ENCODE measurements around the gene ATF7IP.
A peak's percentile ranks its signal among the peaks of the same experiment; 100 is the strongest.

Gene ATF7IP

DNA sequence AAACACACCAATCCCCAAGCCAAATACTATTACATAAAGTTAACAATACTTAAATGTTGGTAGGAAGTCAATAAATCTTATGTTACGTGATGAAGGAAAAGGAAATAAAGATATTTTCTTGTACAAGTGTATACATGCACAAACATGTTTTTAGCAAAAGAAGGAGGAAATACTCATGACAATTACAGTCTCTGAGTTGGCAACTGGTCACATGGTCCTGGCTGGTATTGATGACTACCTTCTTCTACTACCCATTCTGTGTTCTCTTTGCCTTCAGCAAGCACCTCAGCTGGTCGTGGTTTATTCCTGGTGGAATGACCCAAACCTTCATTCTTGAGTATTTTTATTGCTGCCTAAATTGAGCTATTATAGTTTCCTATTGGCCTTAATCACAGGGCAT lies 117.4 kb downstream of the ATF7IP start:
- DNase-seq (ENCODE audit: low read depth) = no peak
- no peak overlapping the region for H3K4me3 ChIP-seq (ENCODE audit: low read depth, low read length)
- TF ChIP-seq, protein P1, sequence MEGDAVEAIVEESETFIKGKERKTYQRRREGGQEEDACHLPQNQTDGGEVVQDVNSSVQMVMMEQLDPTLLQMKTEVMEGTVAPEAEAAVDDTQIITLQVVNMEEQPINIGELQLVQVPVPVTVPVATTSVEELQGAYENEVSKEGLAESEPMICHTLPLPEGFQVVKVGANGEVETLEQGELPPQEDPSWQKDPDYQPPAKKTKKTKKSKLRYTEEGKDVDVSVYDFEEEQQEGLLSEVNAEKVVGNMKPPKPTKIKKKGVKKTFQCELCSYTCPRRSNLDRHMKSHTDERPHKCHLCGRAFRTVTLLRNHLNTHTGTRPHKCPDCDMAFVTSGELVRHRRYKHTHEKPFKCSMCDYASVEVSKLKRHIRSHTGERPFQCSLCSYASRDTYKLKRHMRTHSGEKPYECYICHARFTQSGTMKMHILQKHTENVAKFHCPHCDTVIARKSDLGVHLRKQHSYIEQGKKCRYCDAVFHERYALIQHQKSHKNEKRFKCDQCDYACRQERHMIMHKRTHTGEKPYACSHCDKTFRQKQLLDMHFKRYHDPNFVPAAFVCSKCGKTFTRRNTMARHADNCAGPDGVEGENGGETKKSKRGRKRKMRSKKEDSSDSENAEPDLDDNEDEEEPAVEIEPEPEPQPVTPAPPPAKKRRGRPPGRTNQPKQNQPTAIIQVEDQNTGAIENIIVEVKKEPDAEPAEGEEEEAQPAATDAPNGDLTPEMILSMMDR (IDR thresholded peaks at IDR 0.05; ENCODE audit: low read depth, low read length) = no peak
- TF ChIP-seq, protein P2, sequence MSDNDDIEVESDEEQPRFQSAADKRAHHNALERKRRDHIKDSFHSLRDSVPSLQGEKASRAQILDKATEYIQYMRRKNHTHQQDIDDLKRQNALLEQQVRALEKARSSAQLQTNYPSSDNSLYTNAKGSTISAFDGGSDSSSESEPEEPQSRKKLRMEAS (IDR thresholded peaks at IDR 0.05; ENCODE audit: low read depth, low read length) = no peak
- TF ChIP-seq MYC (IDR thresholded peaks at IDR 0.05; ENCODE audit: low read depth, low read length) (no peak), POLR2A (IDR thresholded peaks at IDR 0.05; ENCODE audit: extremely low read depth, insufficient read length) (no peak)

DNA sequence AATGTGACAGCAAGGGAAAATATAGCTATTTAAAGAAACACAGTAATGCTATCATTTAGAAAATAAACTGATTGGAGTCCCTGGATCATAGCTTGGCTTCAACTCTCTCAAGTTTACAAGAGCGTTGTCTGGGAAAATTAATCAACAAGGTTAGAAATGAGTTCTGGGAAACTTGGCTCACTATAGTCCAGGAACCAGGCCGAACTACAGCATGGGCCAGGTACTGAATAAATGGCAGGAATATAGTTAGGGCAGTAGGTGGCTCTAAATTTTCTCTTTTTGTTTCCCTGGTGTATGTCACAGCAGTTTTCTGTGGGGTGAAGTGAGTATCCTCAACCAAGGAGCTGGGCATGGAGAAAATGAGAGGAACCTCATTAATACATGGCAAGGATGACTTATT lies 129.8 kb downstream of the ATF7IP start:
- no peak for DNase-seq (ENCODE audit: low read depth)
- TF ChIP-seq MYC (IDR thresholded peaks at IDR 0.05; ENCODE audit: low read depth, low read length) (no peak), POLR2A (IDR thresholded peaks at IDR 0.05; ENCODE audit: extremely low read depth, insufficient read length) (no peak)
- TF ChIP-seq, protein P1 (IDR thresholded peaks at IDR 0.05; ENCODE audit: low read depth, low read length) = no peak
- TF ChIP-seq, protein P2 (IDR thresholded peaks at IDR 0.05; ENCODE audit: low read depth, low read length) = no peak

DNA sequence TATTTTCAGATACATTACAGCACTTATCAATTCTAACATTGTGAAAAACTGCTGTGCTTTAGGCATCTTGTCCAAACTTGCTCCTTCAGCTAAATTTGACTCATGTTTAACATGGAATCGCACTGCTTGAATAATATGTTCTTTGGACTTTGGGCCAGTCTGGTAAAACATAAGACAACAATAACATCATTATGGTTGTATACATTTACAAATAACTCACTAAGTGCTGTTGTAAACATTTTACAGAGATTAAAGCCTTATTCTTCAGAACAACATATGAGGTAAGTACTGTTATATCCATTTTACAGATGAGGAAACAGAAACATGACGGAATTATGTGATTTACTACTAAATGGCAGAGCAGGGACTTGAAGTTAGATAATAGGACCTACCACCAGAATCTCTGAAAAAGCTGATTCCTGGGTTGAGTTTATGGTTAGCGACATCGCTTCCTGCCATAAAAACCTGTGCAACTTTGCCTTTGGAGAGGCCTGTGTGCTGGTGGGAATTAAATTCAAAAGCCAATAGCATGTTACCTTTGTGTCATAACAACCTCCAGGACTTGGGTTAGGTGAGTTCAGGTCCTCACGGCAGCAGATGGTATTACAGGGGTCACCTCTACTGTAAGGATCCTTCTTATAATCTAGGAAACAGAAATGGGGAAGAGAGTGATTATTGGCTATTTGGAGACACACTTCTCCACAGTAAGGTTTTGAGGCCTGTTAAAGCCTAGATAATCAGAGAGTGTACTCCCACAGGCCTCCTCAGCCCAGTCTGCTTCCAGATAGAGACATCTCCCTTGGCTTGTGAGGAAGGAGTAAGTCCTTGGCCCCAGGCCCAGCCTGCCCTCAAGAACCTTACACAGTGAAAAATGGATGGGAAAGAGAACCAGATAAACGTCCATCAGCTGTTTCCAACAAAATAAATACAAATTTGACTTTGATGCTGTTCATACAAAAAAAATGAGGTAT lies 140.4 kb downstream of the ATF7IP start:
- no peak overlapping the region for H3K4me3 ChIP-seq (ENCODE audit: low read depth, low read length)
- no peak for TF ChIP-seq POLR2A (IDR thresholded peaks at IDR 0.05; ENCODE audit: extremely low read depth, insufficient read length)
- TF ChIP-seq, protein P2 (IDR thresholded peaks at IDR 0.05; ENCODE audit: low read depth, low read length) = no peak
- no peak for TF ChIP-seq MYC (IDR thresholded peaks at IDR 0.05; ENCODE audit: low read depth, low read length)
- TF ChIP-seq, protein P1 (IDR thresholded peaks at IDR 0.05; ENCODE audit: low read depth, low read length) = no peak
- DNase-seq (ENCODE audit: low read depth) = no peak

More for the DNA sequence above, 129.8 kb downstream of the ATF7IP start:
- H3K4me3 ChIP-seq (ENCODE audit: low read depth, low read length) = no peak overlapping the region

DNA sequence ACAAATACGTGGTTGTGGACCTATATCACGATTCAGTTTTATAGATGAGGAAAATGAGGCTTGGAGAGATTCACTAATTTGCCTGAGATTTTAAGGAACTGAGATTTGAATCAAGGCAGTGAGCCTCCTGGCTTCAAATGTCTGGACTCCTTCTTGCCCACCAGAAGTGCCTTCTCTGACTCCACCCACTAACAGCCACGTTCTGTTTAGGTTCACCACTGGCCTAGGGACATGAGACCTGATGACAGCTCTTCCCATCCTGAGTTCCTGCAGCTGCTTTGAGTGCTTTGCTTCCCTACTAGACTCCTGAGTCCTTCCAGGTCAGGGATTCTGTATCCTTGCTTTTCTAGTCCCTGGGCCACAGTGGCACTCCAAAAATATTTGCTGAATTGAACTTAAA lies 145.1 kb downstream of the ATF7IP start:
- H3K4me3 ChIP-seq (ENCODE audit: low read depth, low read length) = no peak overlapping the region
- DNase-seq (ENCODE audit: low read depth) = no peak
- TF ChIP-seq MYC (IDR thresholded peaks at IDR 0.05; ENCODE audit: low read depth, low read length) = no peak
- TF ChIP-seq, protein P2 (IDR thresholded peaks at IDR 0.05; ENCODE audit: low read depth, low read length) = no peak
- no peak for TF ChIP-seq POLR2A (IDR thresholded peaks at IDR 0.05; ENCODE audit: extremely low read depth, insufficient read length)
- TF ChIP-seq, protein P1 (IDR thresholded peaks at IDR 0.05; ENCODE audit: low read depth, low read length) = no peak

DNA sequence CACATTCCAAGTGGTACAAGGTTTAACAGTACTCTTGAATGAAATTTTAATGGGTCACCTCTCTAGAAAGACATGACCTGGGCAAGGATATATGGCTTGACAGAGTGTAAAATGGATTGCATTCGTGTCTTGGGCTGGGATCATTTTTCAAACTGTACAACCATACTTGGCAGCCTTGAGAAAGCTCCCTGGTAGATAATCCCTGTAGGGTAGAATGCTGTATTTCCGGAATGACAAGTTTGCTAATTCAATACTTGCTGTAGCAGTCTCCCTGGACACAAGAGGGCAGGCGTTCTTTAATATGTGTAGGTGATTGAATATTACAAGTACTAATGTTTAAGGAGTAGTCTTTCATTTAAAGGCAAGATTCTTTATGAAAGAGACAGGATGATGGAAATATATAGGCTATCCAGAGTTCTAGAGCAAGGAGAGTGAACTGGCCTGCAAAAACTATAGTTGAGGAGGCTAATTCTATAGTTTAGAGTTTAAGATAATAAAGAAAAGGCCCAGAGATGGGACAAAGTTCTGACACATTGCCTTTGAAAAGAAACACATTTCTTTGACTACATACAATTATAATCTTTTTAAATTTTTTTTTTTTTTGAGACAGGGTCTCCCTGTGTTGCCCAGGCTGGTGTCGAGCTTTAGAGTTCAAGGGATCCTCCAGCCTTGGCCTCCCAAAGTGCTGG lies 148.8 kb downstream of the ATF7IP start:
- DNase-seq (ENCODE audit: low read depth) = peak; percentile 28
- no peak for TF ChIP-seq POLR2A (IDR thresholded peaks at IDR 0.05; ENCODE audit: extremely low read depth, insufficient read length)
- TF ChIP-seq, protein P2 (IDR thresholded peaks at IDR 0.05; ENCODE audit: low read depth, low read length) = no peak
- TF ChIP-seq, protein P1 (IDR thresholded peaks at IDR 0.05; ENCODE audit: low read depth, low read length) = peak; percentile 6
- no peak for TF ChIP-seq MYC (IDR thresholded peaks at IDR 0.05; ENCODE audit: low read depth, low read length)
- no peak overlapping the region for H3K4me3 ChIP-seq (ENCODE audit: low read depth, low read length)
